A549 (cell line): Measurements from ENCODE around the gene GSX1. TPM values are rescaled to one million over a fixed set of nuclear protein-coding genes. Genes with fewer than 3 reads are reported as not detected.

Experiments
- ATAC-seq, 2 experiments: fragments of 200-7000 bp in 1 of 2; fragments of >200 bp in 1 of 2; cut with Nextera tagmentation in 1 of 2; cut with Tn5 transposase in 1 of 2; 3 replicates each; pipeline versions ENCODE4 v1.8.0 to v1.9.1; 2018 to 2020; ENCODE audit warnings: mild to moderate bottlenecking in 1 of 2, moderate library complexity in 1 of 2
- CTCF ChIA-PET: fragments of 300-600 bp; sonication (Branson Sonifier 250); formaldehyde crosslinking; extraction: SDS; loops from one replicate; lab custom pipeline; 2021; ENCODE audit warnings: antibody characterized with exemption, inconsistent platforms; lab: Yijun Ruan, JAX
- POLR2A ChIA-PET: fragments of 350-600 bp; formaldehyde crosslinking; extraction: SDS; loops from one replicate; lab custom pipeline; 2021; ENCODE audit warnings: antibody characterized with exemption, inconsistent platforms; lab: Yijun Ruan, JAX
- DNase-seq, 2 experiments: peaks; one replicate each; pipeline versions ENCODE4 v3.0.0 to v3.0.0-alpha.2; 2011 to 2016; ENCODE audit warnings: low read depth in 1 of 2, low spot score in 1 of 2
- FAIRE-seq: peaks from 2 replicates; lab custom pipeline; 2011; peaks lifted over from hg19 to GRCh38; lab: Jason Lieb, UNC
- H3K27ac ChIP-seq, 2 experiments: fragments of >200 bp; sonication (Bioruptor Twin); formaldehyde crosslinking; 3 replicates each; pipeline ENCODE4 v1.5.1; 2016 to 2017
- H3K4me1 ChIP-seq: fragments of >200 bp; sonication (Bioruptor Twin); formaldehyde crosslinking; 3 replicates; pipeline ENCODE4 v1.6.1; 2016
- H3K4me2 ChIP-seq: fragments of >200 bp; sonication (Bioruptor Twin); formaldehyde crosslinking; 3 replicates; pipeline ENCODE4 v1.6.1; 2016
- H3K4me3 ChIP-seq: fragments of >200 bp; sonication (Bioruptor Twin); formaldehyde crosslinking; 3 replicates; pipeline ENCODE4 v1.5.1; 2016
- H3K9me3 ChIP-seq: fragments of >200 bp; sonication (Bioruptor Twin); formaldehyde crosslinking; 3 replicates; pipeline ENCODE4 v1.6.1; 2016
- CBX2 ChIP-seq: fragments of 200-600 bp; sonication (generic); IDR thresholded peaks from 2 replicates; pipeline ENCODE4 v1.6.1; 2016; ENCODE audit warnings: low read depth, mild to moderate bottlenecking, borderline replicate concordance
- CEBPB ChIP-seq, 2 experiments: fragments of >200 bp in 1 of 2; sonication (Bioruptor Twin) in 1 of 2; formaldehyde crosslinking in 1 of 2; IDR thresholded peaks; 2 replicates each; pipeline ENCODE4 v1.6.1; 2012 to 2016
- CHD2 ChIP-seq: fragments of 150-350 bp; IDR thresholded peaks from 2 replicates; pipeline ENCODE4 v1.6.1; 2014; ENCODE audit warnings: low read length; ENCODE audit not compliant: partially characterized antibody
- CTCF ChIP-seq: fragments of >200 bp; sonication (Bioruptor Twin); formaldehyde crosslinking; IDR thresholded peaks from 3 replicates; pipeline ENCODE4 v1.5.1; 2016
- EHF ChIP-seq: fragments of 250-450 bp; sonication (Bioruptor Pico); IDR thresholded peaks from 2 replicates; pipeline ENCODE4 v1.5.0; 2020; ENCODE audit warnings: mild to moderate bottlenecking
- EHMT2 ChIP-seq: fragments of 200-600 bp; sonication (generic); IDR thresholded peaks from 2 replicates; pipeline ENCODE4 v1.6.1; 2016; ENCODE audit warnings: antibody characterized with exemption, low read depth, mild to moderate bottlenecking, moderate library complexity
- EP300 ChIP-seq, 2 experiments: fragments of >200 bp; sonication (Bioruptor Twin); formaldehyde crosslinking; IDR thresholded peaks; 2 replicates in 1 of 2; 3 replicates in 1 of 2; pipeline ENCODE4 v1.6.1; 2016 to 2017
- FOSB ChIP-seq: fragments of 250-450 bp; sonication (Bioruptor Pico); IDR thresholded peaks from 2 replicates; pipeline ENCODE4 v1.5.0; 2020; ENCODE audit warnings: mild to moderate bottlenecking, moderate library complexity
- HOXB13 ChIP-seq: fragments of 250-450 bp; sonication (Bioruptor Pico); IDR thresholded peaks from 2 replicates; pipeline ENCODE4 v1.5.0; 2020; ENCODE audit warnings: low read depth, mild to moderate bottlenecking, moderate library complexity
- HOXB5 ChIP-seq: fragments of 250-450 bp; sonication (Bioruptor Pico); IDR thresholded peaks from 2 replicates; pipeline ENCODE4 v1.5.0; 2020; ENCODE audit warnings: mild to moderate bottlenecking, moderate library complexity
- JUN ChIP-seq, 2 experiments: fragments of >200 bp; sonication (Bioruptor Twin); formaldehyde crosslinking; IDR thresholded peaks; 2 replicates in 1 of 2; 3 replicates in 1 of 2; pipeline ENCODE4 v1.6.1; 2016 to 2017
- KDM1A ChIP-seq: fragments of 200-600 bp; sonication (generic); IDR thresholded peaks from 2 replicates; pipeline ENCODE4 v1.6.1; 2016; ENCODE audit warnings: low read depth, mild to moderate bottlenecking
- NFE2L2 ChIP-seq: fragments of 150-350 bp; conservative IDR thresholded peaks from 2 replicates; pipeline ENCODE4 v1.6.1; 2014; ENCODE audit warnings: low read length
- NR3C1 ChIP-seq: fragments of >200 bp; sonication (Bioruptor Twin); formaldehyde crosslinking; IDR thresholded peaks from 3 replicates; pipeline ENCODE4 v1.6.1; 2017
- POLR2AphosphoS2 ChIP-seq: conservative IDR thresholded peaks from 2 replicates; pipeline ENCODE4 v1.6.1; 2012; ENCODE audit warnings: low read length, improper control_type of control experiment, inconsistent platforms
- RAD21 ChIP-seq, 2 experiments: fragments of >200 bp in 1 of 2; sonication (Bioruptor Twin) in 1 of 2; formaldehyde crosslinking in 1 of 2; IDR thresholded peaks in 1 of 2; conservative IDR thresholded peaks in 1 of 2; 2 replicates in 1 of 2; 3 replicates in 1 of 2; pipeline ENCODE4 v1.6.1; 2012 to 2018; ENCODE audit warnings: inconsistent platforms in 1 of 2
- RFX5 ChIP-seq: fragments of 450-650 bp; IDR thresholded peaks from 2 replicates; pipeline ENCODE4 v1.7.1; 2014; ENCODE audit warnings: antibody characterized with exemption, mild to moderate bottlenecking, moderate library complexity
- RNF2 ChIP-seq: fragments of 200-600 bp; sonication (generic); IDR thresholded peaks from 2 replicates; pipeline ENCODE4 v1.6.1; 2016; ENCODE audit warnings: low read depth, mild to moderate bottlenecking, antibody characterized with exemption, moderate library complexity, borderline replicate concordance
- SMC3 ChIP-seq: fragments of >200 bp; sonication (Bioruptor Twin); formaldehyde crosslinking; IDR thresholded peaks from 3 replicates; pipeline ENCODE4 v1.6.1; 2018; ENCODE audit warnings: inconsistent platforms
- SREBF2 ChIP-seq: fragments of 450-650 bp; IDR thresholded peaks from 2 replicates; pipeline ENCODE4 v1.6.1; 2014; ENCODE audit warnings: mild to moderate bottlenecking, moderate library complexity
- TFCP2L1 ChIP-seq: fragments of 250-450 bp; sonication (Bioruptor Pico); IDR thresholded peaks from 2 replicates; pipeline ENCODE4 v1.5.0; 2021; ENCODE audit warnings: mild to moderate bottlenecking
- WGBS: methylation state at CpG from one replicate; pipeline ENCODE4 v1.1.6; 2017; ENCODE audit errors: missing lambda C conversion rate; 5-methylcytosine and 5-hydroxymethylcytosine counted together
- polyA plus RNA-seq, 4 experiments: library from polyadenylated mRNA; depleted of rRNA in 3 of 4; stranded (reverse); fragments of >200 nt; fragmentation: RNase III in 1 of 4; extraction: RNeasy Plus Mini Kit Qiagen cat#74134 plus additional on column Dnase treatment in 1 of 4; gene quantifications; 2 replicates in 3 of 4; 3 replicates in 1 of 4; pipeline ENCODE4 v1.2.3, GENCODE V29; 2011 to 2017
- TF ChIP-seq, protein P1 (sequence below): fragments of 150-350 bp; IDR thresholded peaks from 2 replicates; pipeline ENCODE4 v1.6.1; 2014; ENCODE audit warnings: low read depth, mild to moderate bottlenecking, low read length
- TF ChIP-seq, protein P2 (sequence below): IDR thresholded peaks from 2 replicates; pipeline ENCODE4 v1.6.1; 2012; ENCODE audit warnings: low read depth, borderline replicate concordance
- TF ChIP-seq, protein P3 (sequence below): fragments of >200 bp; sonication (Bioruptor Twin); formaldehyde crosslinking; IDR thresholded peaks from 2 replicates; pipeline ENCODE4 v1.6.1; 2016

The GSX1 gene
- polyA plus RNA-seq, 2 of the 4 experiments (the other 2 are of a cell fraction) = not detected

GRCh38 chr13:27796544-27797227 is 4.4 kb downstream of the GSX1 start:
- Histone ChIP-seq H3K9me3 (no peaks in the 10 kb centered on the region), H3K4me3 (no peak overlapping the region), H3K4me2 (peak overlapping the region; percentile 43), H3K4me1 (no peaks in the 10 kb centered on the region), H3K27ac (no peak overlapping the region)
- DNase-seq = no peak
- no peak for ATAC-seq
- no peak for FAIRE-seq
- CTCF ChIA-PET = interaction anchor here (1.0 to 1.7 kb wide), 3 partner anchors 30 to 264 kb away, joined by 3 to 5 read pairs (median 5); no protein-coding TSS in a partner anchor
- WGBS = 17% methylated on average over 15 of the region's 24 CpGs
- POLR2A ChIA-PET = no interaction called here
- TF ChIP-seq JUN (IDR thresholded peaks at IDR 0.05) (no peak), EHF (CRISPR knock-in tag) (no peak), RNF2 (no peak; the same call in 1 of the 2 replicates)

- FAIRE-seq (no peak), ATAC-seq (peak in 1 of 2 experiments; percentile 79; a peak in 3 of 6 replicates), DNase-seq (peak; percentile 7 to 40)
- POLR2A ChIA-PET = no interaction called here
- WGBS = 31% methylated on average over 21 of the region's 24 CpGs
- Histone ChIP-seq H3K4me3 (no peak overlapping the region), H3K9me3 (no peaks in the 10 kb centered on the region), H3K4me2 (peak overlapping the region; percentile 43), H3K4me1 (no peaks in the 10 kb centered on the region), H3K27ac (no peak overlapping the region)
- TF ChIP-seq FOSB = no peak
- no peak for TF ChIP-seq TFCP2L1
- no peak for TF ChIP-seq EP300 (IDR thresholded peaks at IDR 0.05)
- no peak for TF ChIP-seq NFE2L2
- TF ChIP-seq SMC3 = no peak
- TF ChIP-seq NR3C1 = no peak
- no peak for TF ChIP-seq CBX2
- TF ChIP-seq EHMT2 = no peak
- no peak for TF ChIP-seq HOXB13 (CRISPR knock-in tag)
- no peak for TF ChIP-seq JUN (IDR thresholded peaks at IDR 0.05)
- no peak for TF ChIP-seq SREBF2
- TF ChIP-seq KDM1A = no peak
- TF ChIP-seq, protein P1, sequence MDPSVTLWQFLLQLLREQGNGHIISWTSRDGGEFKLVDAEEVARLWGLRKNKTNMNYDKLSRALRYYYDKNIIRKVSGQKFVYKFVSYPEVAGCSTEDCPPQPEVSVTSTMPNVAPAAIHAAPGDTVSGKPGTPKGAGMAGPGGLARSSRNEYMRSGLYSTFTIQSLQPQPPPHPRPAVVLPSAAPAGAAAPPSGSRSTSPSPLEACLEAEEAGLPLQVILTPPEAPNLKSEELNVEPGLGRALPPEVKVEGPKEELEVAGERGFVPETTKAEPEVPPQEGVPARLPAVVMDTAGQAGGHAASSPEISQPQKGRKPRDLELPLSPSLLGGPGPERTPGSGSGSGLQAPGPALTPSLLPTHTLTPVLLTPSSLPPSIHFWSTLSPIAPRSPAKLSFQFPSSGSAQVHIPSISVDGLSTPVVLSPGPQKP = no peak
- TF ChIP-seq RFX5 = no peak
- CTCF ChIA-PET = interaction anchor here (1.0 to 1.4 kb wide), 2 partner anchors 29 to 265 kb away, joined by 3 to 5 read pairs; no protein-coding TSS in a partner anchor
Observed at GRCh38 chr13:27797228-27797624, 4.9 kb downstream of the GSX1 start.

GRCh38 chr13:27806744-27807387 is 14.6 kb downstream of the GSX1 start:
- no peaks in the 10 kb centered on the region for H3K4me1 ChIP-seq
- 24% methylated on average over 7 of the region's 8 CpGs for WGBS
- DNase-seq = no peak
- H3K9me3 ChIP-seq = no peaks in the 10 kb centered on the region
- ATAC-seq = no peak
- FAIRE-seq = no peak
- ChIA-PET POLR2A (no interaction called here), CTCF (interaction anchor here (1.1 to 1.4 kb wide), 3 partner anchors 10 to 22 kb away, joined by 3 to 4 read pairs (median 3); no protein-coding TSS in a partner anchor)
- H3K27ac ChIP-seq = no peak overlapping the region
- TF ChIP-seq, protein P2, sequence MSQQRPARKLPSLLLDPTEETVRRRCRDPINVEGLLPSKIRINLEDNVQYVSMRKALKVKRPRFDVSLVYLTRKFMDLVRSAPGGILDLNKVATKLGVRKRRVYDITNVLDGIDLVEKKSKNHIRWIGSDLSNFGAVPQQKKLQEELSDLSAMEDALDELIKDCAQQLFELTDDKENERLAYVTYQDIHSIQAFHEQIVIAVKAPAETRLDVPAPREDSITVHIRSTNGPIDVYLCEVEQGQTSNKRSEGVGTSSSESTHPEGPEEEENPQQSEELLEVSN = no peak
- TF ChIP-seq POLR2AphosphoS2 (no peak), KDM1A (no peak), NR3C1 (no peak), EHF (CRISPR knock-in tag) (no peak), RAD21 (conservative IDR thresholded peaks at IDR 0.05 in 1 of 2, IDR thresholded peaks at IDR 0.05 in 1 of 2) (no peak), CTCF (no peak), HOXB5 (no peak), CHD2 (no peak), NFE2L2 (no peak), CEBPB (IDR thresholded peaks at IDR 0.05) (no peak)
- TF ChIP-seq, protein P3, sequence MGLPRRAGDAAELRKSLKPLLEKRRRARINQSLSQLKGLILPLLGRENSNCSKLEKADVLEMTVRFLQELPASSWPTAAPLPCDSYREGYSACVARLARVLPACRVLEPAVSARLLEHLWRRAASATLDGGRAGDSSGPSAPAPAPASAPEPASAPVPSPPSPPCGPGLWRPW = no peak
- H3K4me2 ChIP-seq = no peak overlapping the region
- H3K4me3 ChIP-seq = no peak overlapping the region
